Transverse colon (tissue), 4 donors: Measurements from ENCODE around the gene TMEM59L. TPM values are rescaled to one million over a fixed set of nuclear protein-coding genes. Genes with fewer than 3 reads are reported as not detected.

ENCODE experiments used
- DNase-seq: peaks from one replicate; pipeline ENCODE4 v3.0.0-alpha.2; 2019
- H3K27ac ChIP-seq, 4 donors: fragments of 200-600 bp; sonication (generic); 2 replicates each; pipeline ENCODE4 v1.5.1; 2016 to 2018; ENCODE audit warnings: inconsistent platforms in 4 of 4
- H3K27me3 ChIP-seq: fragments of 200-600 bp; sonication (generic); 2 replicates; pipeline ENCODE4 v1.5.1; 2017; ENCODE audit warnings: inconsistent platforms
- H3K36me3 ChIP-seq, 4 donors: fragments of 200-600 bp; sonication (generic); 2 replicates each; pipeline ENCODE4 v1.5.1; 2017 to 2019; ENCODE audit warnings: inconsistent platforms in 4 of 4
- H3K4me1 ChIP-seq, 4 donors: fragments of 200-600 bp; sonication (generic); 2 replicates each; pipeline ENCODE4 v1.5.1; 2017 to 2020; ENCODE audit warnings: inconsistent platforms in 4 of 4
- H3K4me3 ChIP-seq, 4 donors: fragments of 200-600 bp; sonication (generic); 1 replicate in 1 of 4; 2 replicates in 3 of 4; pipeline versions ENCODE4 v1.5.1 to v1.6.1; 2017 to 2019; ENCODE audit warnings: inconsistent platforms in 4 of 4
- H3K9me3 ChIP-seq, 2 donors: fragments of 200-600 bp; sonication (generic); 2 replicates each; pipeline ENCODE4 v1.5.1; 2017 to 2019; ENCODE audit warnings: inconsistent platforms in 2 of 2
- CTCF ChIP-seq, 5 experiments: fragments of 200-600 bp in 3 of 5; fragments of 450-650 bp in 2 of 5; sonication (generic) in 3 of 5; IDR thresholded peaks; 1 replicate in 2 of 5; 2 replicates in 3 of 5; pipeline ENCODE4 v1.5.1; 2016 to 2017; ENCODE audit warnings: antibody characterized with exemption in 5 of 5, inconsistent platforms in 3 of 5, mild to moderate bottlenecking in 2 of 5, moderate library complexity in 1 of 5
- EP300 ChIP-seq: sonication (generic); formaldehyde crosslinking; IDR thresholded peaks from one replicate; pipeline ENCODE4 v1.6.1; 2017; ENCODE audit warnings: antibody characterized with exemption, low read depth
- POLR2A ChIP-seq: fragments of 450-650 bp; IDR thresholded peaks from one replicate; pipeline ENCODE4 v1.6.1; 2016; ENCODE audit warnings: antibody characterized with exemption, mild to moderate bottlenecking, moderate library complexity
- POLR2AphosphoS5 ChIP-seq, 3 donors: sonication (generic); formaldehyde crosslinking; IDR thresholded peaks; one replicate each; pipeline ENCODE4 v1.6.1; 2016; ENCODE audit warnings: antibody characterized with exemption in 3 of 3
- WGBS, 2 donors: methylation state at CpG; one replicate each; pipeline ENCODE4 v1.1.5; 2018; ENCODE audit warnings: low coverage in 1 of 2; 5-methylcytosine and 5-hydroxymethylcytosine counted together
- in situ Hi-C, 4 donors: fragments of 200-750 bp; cut with MboI; loops; one replicate each; pipeline versions ENCODE4 v1.15.0 to v1.15.1; 2017; ENCODE audit warnings: low sequenced_read_pairs in 3 of 4, low pct_ligation_motif_present in 1 of 4, low pct_unique_long_range_greater_than_20kb in 1 of 4
- intact Hi-C: fragments of 100-400 bp; cut with DNase I; formaldehyde crosslinking; loops from one replicate; pipeline ENCODE4 v1.15.1; 2023; ENCODE audit warnings: low total_unique reads
- total RNA-seq, 4 donors: library from RNA; depleted of rRNA; stranded (reverse); fragments of >200 nt; gene quantifications; one replicate each; pipeline ENCODE4 v1.1.0, GENCODE V29; 2016

TMEM59L gene
- total RNA-seq, 4 donors from 2014 or later: 0.48 to 21.7 (median 8.6) TPM

GRCh38 chr19:18647371-18647767 lies 34.7 kb downstream of the TMEM59L start:
- TF ChIP-seq POLR2A: no peak
- WGBS, 2 donors: 95 to 100% methylated on average over 1 of the region's 1 CpG
- H3K9me3 ChIP-seq: no peaks in the 10 kb centered on the region
- no peaks in the 10 kb centered on the region for H3K27me3 ChIP-seq
- no peak overlapping the region for H3K27ac ChIP-seq
- H3K4me3 ChIP-seq: no peak overlapping the region
- peaks cover 0 to 39% (median 20%) of the 10 kb centered on the region in 4 donors for H3K4me1 ChIP-seq
- no peak for DNase-seq
- H3K36me3 ChIP-seq: no peaks in the 10 kb centered on the region
- intact Hi-C loops (no loop called here), in situ Hi-C loops (no loop called here)

DNA sequence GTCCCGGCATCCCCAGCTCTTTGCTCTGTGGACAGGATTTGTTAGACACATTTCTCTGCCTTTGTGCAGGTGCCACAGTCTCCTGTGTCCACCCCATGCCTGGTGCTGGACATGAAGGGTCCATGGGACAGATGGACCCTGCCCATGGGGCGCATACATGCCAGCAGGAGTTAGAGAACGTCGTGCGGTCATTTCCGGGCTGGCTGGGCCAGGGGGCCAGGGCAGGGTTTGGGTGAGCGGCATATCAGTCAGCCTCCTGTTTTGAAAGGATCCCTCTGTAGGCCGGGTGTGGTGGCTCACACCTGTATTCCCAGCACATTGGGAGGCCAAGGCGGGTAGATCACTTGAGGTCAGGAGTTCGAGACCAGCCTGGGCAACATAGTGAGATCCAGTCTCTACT lies 35.1 kb downstream of the TMEM59L start:
- H3K4me3 ChIP-seq: no peak overlapping the region
- H3K4me1 ChIP-seq: peaks cover 0 to 39% (median 20%) of the 10 kb centered on the region in 4 donors
- no peak for DNase-seq
- in situ Hi-C loops (no loop called here), intact Hi-C loops (no loop called here)
- WGBS, 2 donors: 95 to 100% methylated on average over 1 to 10 of the region's 10 CpGs
- H3K9me3 ChIP-seq: no peaks in the 10 kb centered on the region
- H3K36me3 ChIP-seq: no peaks in the 10 kb centered on the region
- TF ChIP-seq POLR2A: no peak
- TF ChIP-seq CTCF (IDR thresholded peaks at IDR 0.05): no peak
- no peak for TF ChIP-seq POLR2AphosphoS5 (IDR thresholded peaks at IDR 0.05)
- TF ChIP-seq EP300: no peak
- no peaks in the 10 kb centered on the region for H3K27me3 ChIP-seq
- H3K27ac ChIP-seq: peak overlapping the region in 1 of 4 donors; percentile 78

- Histone ChIP-seq H3K36me3 (no peaks in the 10 kb centered on the region), H3K9me3 (no peaks in the 10 kb centered on the region), H3K27ac (peak overlapping the region; percentile 70 to 87 (median 76)), H3K4me3 (no peak overlapping the region), H3K27me3 (no peaks in the 10 kb centered on the region), H3K4me1 (peaks cover 0 to 39% (median 20%) of the 10 kb centered on the region in 4 donors)
- no peak for TF ChIP-seq POLR2A
- no peak for TF ChIP-seq EP300
- no peak for TF ChIP-seq CTCF (IDR thresholded peaks at IDR 0.05)
- no peak for TF ChIP-seq POLR2AphosphoS5 (IDR thresholded peaks at IDR 0.05)
- intact Hi-C loops (no loop called here), in situ Hi-C loops (no loop called here)
- DNase-seq: no peak
- 77% methylated on average over 13 of the region's 13 CpGs; no CpG with 5 or more reads in 1 of the 2 donors for WGBS, 2 donors
Measured at GRCh38 chr19:18648973-18649315, 36.3 kb downstream of the TMEM59L start.

DNA sequence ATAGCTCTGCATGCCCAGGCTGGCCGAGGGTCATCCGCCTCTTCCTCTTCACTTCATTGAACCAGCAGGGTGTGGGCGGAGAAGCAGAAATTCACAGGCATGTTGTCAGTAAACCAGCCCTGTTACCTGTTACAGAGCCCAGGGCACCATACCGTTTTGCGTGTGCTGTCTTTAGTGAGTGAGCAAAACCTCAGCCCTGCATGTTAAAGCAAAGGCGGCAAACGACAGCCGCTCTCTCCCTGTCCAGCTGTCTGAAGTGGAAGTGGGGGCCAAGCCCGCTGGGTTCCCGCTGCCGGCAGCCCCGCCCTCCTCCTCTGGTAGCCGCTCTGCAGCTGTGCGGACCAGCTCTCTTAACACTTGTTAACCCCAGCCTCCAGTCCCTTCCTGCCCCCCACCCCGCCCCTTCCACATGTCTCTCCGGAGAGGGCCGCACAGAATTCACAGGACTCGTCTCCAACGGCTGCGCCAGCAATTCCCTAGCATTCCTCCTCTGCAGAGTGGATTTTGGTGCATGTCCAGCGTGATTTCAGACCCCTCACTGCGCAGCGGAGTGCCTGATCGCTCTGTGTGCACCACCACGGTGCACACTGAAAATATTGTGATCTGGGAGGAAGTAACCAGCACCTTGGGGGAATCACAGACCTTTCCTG lies 36.8 kb downstream of the TMEM59L start:
- WGBS, 2 donors: 37 to 61% methylated on average over 6 to 21 of the region's 25 CpGs
- H3K9me3 ChIP-seq: no peaks in the 10 kb centered on the region
- TF ChIP-seq CTCF (IDR thresholded peaks at IDR 0.05) (no peak), EP300 (no peak), POLR2A (peak; percentile 8), POLR2AphosphoS5 (IDR thresholded peaks at IDR 0.05) (peak in 1 of 3 donors; percentile 4)
- H3K4me3 ChIP-seq: peak overlapping the region in 1 of 4 donors; percentile 5
- H3K27ac ChIP-seq: peak overlapping the region; percentile 70 to 87 (median 76)
- no peaks in the 10 kb centered on the region for H3K36me3 ChIP-seq
- in situ Hi-C loops: no loop called here
- peak; percentile 51 for DNase-seq
- no peaks in the 10 kb centered on the region for H3K27me3 ChIP-seq
- intact Hi-C loops: no loop called here
- peaks cover 0 to 36% (median 20%) of the 10 kb centered on the region in 4 donors for H3K4me1 ChIP-seq

- Histone ChIP-seq H3K4me3 (peak overlapping the region in 1 of 4 donors; percentile 5), H3K9me3 (no peaks in the 10 kb centered on the region), H3K4me1 (peaks cover 0 to 31% (median 18%) of the 10 kb centered on the region in 4 donors), H3K36me3 (no peaks in the 10 kb centered on the region), H3K27me3 (no peaks in the 10 kb centered on the region), H3K27ac (peak overlapping the region; percentile 70 to 87 (median 76))
- WGBS, 2 donors: 68% methylated on average over 17 of the region's 17 CpGs; no CpG with 5 or more reads in 1 of the 2 donors
- no peak for DNase-seq
- intact Hi-C loops (no loop called here), in situ Hi-C loops (no loop called here)
- TF ChIP-seq POLR2AphosphoS5 (IDR thresholded peaks at IDR 0.05): no peak
- TF ChIP-seq CTCF (IDR thresholded peaks at IDR 0.05): no peak
- TF ChIP-seq POLR2A: no peak
Measured at GRCh38 chr19:18650021-18650390, 37.3 kb downstream of the TMEM59L start.
